Frontal cortex (tissue), 4 donors: ENCODE data around the gene KCNIP1. TPM values are rescaled to one million over a fixed set of nuclear protein-coding genes. Genes with fewer than 3 reads are reported as not detected.
A peak's percentile ranks its signal among the peaks of the same experiment; 100 is the strongest.

Experiments used
- DNase-seq, 2 donors: peaks; one replicate each; pipeline ENCODE4 v3.0.0; 2012; ENCODE audit warnings: low spot score in 2 of 2
- FAIRE-seq: peaks from 2 replicates; lab custom pipeline; 2012; peaks lifted over from hg19 to GRCh38; lab: Jason Lieb, UNC
- total RNA-seq: library from RNA; depleted of rRNA; stranded (reverse); fragments of >200 nt; gene quantifications from one replicate; pipeline ENCODE4 v1.2.3, GENCODE V29; 2014
- donor health status: control.
- donor health status: control.
- donor health status: control.

Gene KCNIP1
- 15.5 TPM for total RNA-seq

DNA sequence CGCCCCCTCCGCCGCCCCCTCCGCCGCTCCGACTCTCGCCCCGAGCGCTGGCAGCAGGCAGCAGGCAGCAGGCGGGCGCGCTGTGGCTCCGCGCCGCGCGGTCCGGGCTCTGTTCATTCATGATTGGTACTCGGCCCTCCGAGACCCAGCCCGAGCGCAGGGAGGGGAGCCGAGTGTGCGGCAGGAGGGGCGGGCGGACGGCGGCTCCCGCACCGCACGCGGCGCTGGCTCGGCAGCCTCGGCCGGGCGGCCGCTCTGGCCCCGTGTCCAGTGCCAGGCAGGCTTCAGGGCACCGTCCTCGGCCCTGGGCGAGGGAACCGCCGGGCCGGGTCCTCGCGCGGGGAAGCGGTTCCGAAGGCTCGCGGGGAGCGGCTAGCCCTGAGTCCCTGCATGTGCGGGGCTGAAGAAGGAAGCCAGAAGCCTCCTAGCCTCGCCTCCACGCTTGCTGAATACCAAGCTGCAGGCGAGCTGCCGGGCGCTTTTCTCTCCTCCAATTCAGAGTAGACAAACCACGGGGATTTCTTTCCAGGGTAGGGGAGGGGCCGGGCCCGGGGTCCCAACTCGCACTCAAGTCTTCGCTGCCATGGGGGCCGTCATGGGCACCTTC lies at the start of gene KCNIP1:
Gene KCNIP1, plus strand, starts transcription at position 31 of the 607 bp plus-strand sequence.
- peak; percentile 65 to 71 for DNase-seq
- FAIRE-seq, result no peak

GRCh38 chr5:170463426-170463825 lies 40.4 kb upstream of the KCNIP1 start:
- FAIRE-seq (no peak), DNase-seq (no peak)

- FAIRE-seq (no peak), DNase-seq (no peak)
Observed at GRCh38 chr5:170464280-170465127, 39.3 kb upstream of the KCNIP1 start.

DNA sequence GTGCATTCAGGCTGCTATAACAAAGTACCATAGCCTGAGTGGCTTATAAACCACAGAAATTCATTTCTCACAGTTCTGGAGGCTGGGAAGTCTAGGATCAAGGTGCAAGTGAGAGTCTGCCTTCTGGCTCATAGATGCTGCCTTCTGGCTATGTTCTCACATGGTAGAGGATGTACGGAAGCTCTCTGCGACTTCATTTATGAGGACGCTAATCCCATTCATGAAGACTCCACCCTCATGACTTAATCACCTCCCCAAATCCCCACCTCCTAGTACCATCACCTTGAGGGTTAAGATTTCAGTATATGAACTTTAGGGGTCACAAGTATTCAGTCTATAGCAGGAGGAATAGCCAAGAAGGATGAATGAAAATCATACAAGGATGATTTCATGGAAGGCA lies 37.3 kb upstream of the KCNIP1 start:
- DNase-seq (no peak), FAIRE-seq (no peak)

GRCh38 chr5:170466988-170467707 lies 36.7 kb upstream of the KCNIP1 start:
- no peak for FAIRE-seq

GRCh38 chr5:170468633-170469285 lies 35.1 kb upstream of the KCNIP1 start:
- FAIRE-seq (no peak), DNase-seq (no peak)

More at GRCh38 chr5:170466988-170467707, 36.7 kb upstream of the KCNIP1 start:
- no peak for DNase-seq

DNA sequence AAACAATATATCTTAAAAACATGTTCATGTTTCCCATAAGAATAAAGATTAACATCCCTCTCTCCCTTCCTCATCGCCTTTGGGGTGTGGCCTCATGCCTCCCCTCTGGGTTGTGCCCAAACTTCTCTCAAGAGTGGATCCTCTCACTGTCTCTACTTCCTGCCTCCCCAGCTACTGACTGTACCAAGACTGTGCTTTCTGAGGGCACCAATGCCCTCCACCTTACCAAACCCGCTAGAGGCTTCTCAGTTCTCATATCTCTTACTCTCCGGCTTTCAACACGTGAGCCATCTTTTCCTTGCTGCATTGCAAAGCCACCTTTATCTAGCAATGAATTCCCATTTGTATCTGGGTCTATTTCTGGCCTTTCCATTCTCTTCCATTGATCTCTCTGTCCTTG lies 34.4 kb upstream of the KCNIP1 start:
- FAIRE-seq (no peak), DNase-seq (no peak)

DNA sequence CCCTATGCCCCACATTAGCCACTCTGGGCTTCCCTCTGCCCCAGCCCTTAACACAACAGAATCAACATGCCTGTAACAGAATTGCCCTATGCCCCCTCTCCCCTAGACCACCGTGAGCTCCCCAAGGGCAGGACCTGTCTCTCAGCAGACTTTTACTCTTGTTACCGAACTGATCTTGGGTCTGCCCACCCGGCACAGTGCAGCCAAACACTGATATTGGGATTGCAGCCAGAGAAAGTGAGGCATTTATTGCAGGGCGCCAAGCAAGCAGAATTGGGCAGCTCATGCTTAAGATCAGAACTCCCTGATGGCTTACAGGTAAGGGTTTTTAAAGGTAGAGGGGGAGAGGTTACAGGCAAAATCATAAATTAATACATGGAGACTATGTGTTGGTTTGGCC lies 33.5 kb upstream of the KCNIP1 start:
- FAIRE-seq (no peak), DNase-seq (no peak)

GRCh38 chr5:170470808-170471404 lies 32.9 kb upstream of the KCNIP1 start:
- DNase-seq, result no peak

DNA sequence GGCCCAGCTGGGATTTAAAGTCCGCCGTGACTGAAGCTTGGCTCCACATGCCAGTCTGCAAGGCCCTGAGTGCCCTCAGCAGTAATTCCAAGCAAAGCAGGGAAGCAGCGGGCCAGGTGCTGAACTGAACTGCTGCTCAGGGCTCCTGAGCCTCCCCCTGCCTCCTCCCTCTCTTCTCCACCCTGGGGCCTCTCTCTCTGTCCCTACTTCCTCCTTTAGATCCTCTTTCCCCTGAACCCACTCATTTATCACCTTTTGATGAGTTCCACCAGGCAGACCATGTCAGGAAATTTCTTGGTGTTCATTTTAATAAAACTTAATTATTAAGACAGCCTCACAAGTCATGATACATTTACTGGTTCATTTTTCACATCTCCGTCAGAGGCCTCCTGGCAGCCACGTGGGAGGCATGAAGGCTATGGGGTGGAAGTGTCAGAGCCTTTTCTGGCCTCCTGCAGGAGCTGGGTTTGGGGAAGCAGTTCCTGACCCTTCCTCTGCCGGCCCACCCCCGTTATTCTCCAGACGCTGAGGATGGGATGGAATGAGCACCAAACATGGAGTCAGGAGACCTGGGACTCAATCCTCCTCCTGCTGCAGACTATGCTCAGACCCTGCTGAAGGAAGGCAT lies 32.2 kb upstream of the KCNIP1 start:
- FAIRE-seq (no peak), DNase-seq (no peak)

More at GRCh38 chr5:170470808-170471404, 32.9 kb upstream of the KCNIP1 start:
- no peak for FAIRE-seq

- FAIRE-seq, result no peak
- DNase-seq, result no peak
Observed at GRCh38 chr5:170473642-170474041, 30.2 kb upstream of the KCNIP1 start.

- FAIRE-seq (no peak), DNase-seq (no peak)
Observed at GRCh38 chr5:170474489-170475274, 29.1 kb upstream of the KCNIP1 start.

DNA sequence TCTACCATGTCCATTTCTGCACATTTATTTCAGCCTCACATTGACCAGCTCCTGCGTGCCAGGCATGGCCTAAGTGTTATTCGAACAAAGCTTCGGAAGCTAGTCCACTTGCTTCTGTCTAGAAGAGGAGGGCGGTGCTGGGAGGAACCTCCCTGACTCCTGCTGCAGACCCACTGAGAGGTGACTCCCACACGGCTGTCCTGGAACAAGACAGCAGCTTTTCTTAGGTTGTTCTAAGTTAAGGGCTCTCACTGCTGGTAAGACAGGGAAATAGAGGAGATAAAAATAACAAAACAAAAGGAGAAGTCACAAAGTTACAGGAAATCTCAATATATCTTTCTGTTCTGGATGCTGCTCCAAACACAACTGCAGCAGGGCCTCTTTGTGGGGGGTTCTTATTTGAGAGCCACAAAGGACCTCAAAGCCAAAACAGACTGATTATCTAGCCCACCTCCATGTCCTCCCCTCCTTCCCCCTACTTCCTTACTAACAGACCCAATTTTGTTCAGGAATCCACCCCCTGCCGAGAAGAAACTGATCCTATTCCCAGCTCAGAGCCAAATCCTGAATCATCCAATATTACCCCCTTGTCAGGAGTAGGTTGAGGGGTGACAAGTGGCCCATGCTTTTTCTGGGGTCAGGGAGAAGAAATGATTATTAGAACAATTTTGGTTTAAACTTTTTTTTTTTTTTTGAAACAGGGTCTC lies 28.4 kb upstream of the KCNIP1 start:
- DNase-seq, result no peak
- no peak for FAIRE-seq

DNA sequence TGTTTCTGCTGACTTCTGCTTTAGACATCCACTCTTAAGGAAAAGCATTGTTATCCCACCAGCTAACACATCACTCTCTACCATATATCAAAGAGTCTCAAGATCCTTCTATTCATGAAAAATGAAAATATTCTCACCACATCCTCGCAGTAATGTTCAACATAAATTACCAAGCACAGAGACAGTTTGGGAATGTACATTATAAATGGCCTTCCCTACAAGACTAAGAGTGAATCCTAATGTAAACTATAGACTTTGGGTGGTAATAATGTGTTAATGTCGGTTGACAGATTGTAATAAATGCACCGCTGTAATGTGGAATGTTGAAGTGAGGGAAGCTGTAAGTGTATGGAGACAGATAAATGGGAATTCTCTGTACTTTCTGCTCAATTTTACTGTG lies 27.1 kb upstream of the KCNIP1 start:
- DNase-seq (no peak), FAIRE-seq (no peak)

- FAIRE-seq (no peak), DNase-seq (no peak)
Observed at GRCh38 chr5:170477906-170478305, 25.9 kb upstream of the KCNIP1 start.

DNA sequence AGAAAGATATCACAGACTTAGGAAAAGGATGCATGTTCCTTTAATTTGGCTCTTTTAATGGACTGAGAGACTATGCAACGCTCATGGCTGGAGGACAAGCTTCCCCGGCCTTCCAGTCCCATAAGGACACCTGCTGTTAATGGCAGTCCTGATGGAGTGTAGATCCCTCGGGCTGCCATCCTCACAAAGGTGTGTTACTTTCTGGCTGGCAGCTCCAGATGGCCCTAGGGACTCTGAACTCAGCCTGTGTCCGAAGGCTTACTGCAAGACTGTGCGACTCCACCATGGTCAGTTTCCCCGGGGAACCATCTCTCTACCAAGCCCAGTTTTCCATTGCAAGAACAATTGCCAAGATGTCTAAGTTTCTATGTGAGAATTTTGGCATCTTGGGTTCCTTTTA lies 25.5 kb upstream of the KCNIP1 start:
- DNase-seq, result no peak
- no peak for FAIRE-seq

GRCh38 chr5:170479484-170479883 lies 24.3 kb upstream of the KCNIP1 start:
- no peak for DNase-seq
- no peak for FAIRE-seq

GRCh38 chr5:170480260-170480659 lies 23.6 kb upstream of the KCNIP1 start:
- FAIRE-seq (no peak), DNase-seq (no peak)
